Measurements from ENCODE around the gene IYD. TPM values are rescaled to one million over a fixed set of nuclear protein-coding genes. Genes with fewer than 3 reads are reported as not detected.
A peak's percentile ranks its signal among the peaks of the same experiment; 100 is the strongest.

IYD gene
- total and polyA plus RNA-seq, 8 donors, result 0.09 to 0.75 (median 0.16) TPM; not detected in 1

GRCh38 chr6:150377211-150377781 is 8.5 kb downstream of the IYD start:
- 42 to 58% methylated on average over 4 of the region's 4 CpGs for WGBS, 2 donors
- H3K27ac ChIP-seq, result no peak overlapping the region
- H3K4me1 ChIP-seq, result no peaks in the 10 kb centered on the region
- TF ChIP-seq, protein P1, sequence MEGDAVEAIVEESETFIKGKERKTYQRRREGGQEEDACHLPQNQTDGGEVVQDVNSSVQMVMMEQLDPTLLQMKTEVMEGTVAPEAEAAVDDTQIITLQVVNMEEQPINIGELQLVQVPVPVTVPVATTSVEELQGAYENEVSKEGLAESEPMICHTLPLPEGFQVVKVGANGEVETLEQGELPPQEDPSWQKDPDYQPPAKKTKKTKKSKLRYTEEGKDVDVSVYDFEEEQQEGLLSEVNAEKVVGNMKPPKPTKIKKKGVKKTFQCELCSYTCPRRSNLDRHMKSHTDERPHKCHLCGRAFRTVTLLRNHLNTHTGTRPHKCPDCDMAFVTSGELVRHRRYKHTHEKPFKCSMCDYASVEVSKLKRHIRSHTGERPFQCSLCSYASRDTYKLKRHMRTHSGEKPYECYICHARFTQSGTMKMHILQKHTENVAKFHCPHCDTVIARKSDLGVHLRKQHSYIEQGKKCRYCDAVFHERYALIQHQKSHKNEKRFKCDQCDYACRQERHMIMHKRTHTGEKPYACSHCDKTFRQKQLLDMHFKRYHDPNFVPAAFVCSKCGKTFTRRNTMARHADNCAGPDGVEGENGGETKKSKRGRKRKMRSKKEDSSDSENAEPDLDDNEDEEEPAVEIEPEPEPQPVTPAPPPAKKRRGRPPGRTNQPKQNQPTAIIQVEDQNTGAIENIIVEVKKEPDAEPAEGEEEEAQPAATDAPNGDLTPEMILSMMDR (IDR thresholded peaks at IDR 0.05), result no peak
- FAIRE-seq (no peak), ATAC-seq (peak in 3 of 4 donors; percentile 63 to 79 (median 74)), DNase-seq (peak in 1 of 6 donors; percentile 27)
- H3K27me3 ChIP-seq, result no peaks in the 10 kb centered on the region
- intact Hi-C loops (cut with DNase I), result no loop called here
- H3K4me3 ChIP-seq, result no peak overlapping the region
- no peaks in the 10 kb centered on the region for H3K9me3 ChIP-seq
- no peaks in the 10 kb centered on the region for H3K36me3 ChIP-seq

- TF ChIP-seq, protein P1 (IDR thresholded peaks at IDR 0.05), result no peak
- intact Hi-C loops (cut with DNase I), result no loop called here
- no peaks in the 10 kb centered on the region for H3K4me1 ChIP-seq
- 95 to 98% methylated on average over 1 of the region's 1 CpG for WGBS, 2 donors
- FAIRE-seq (no peak), ATAC-seq (no peak), DNase-seq (no peak)
- no peaks in the 10 kb centered on the region for H3K27me3 ChIP-seq
- H3K9me3 ChIP-seq, result no peaks in the 10 kb centered on the region
- no peak overlapping the region for H3K4me3 ChIP-seq
- no peaks in the 10 kb centered on the region for H3K36me3 ChIP-seq
- H3K27ac ChIP-seq, result no peak overlapping the region
Observed at GRCh38 chr6:150380256-150380655, 11.4 kb downstream of the IYD start.

DNA sequence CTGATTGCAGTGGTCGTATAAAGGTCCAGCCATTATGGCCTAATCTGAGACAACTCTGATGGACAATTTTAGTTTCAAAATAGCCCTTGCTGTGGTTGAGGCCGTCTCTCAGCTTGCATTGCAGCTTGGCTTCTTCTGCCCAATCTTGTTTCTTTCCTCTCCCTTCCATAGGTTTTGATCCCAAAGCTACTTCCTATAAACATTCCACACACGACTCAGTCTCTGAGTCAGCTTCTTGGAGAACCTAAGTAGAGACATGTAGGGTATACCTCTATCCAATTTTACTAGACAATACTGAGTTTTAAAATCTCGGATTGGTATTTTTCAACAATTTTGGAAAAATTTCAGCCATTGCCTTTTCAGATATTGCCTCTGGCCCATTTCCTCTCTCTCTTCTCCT is 13.4 kb downstream of the IYD start:
- H3K27ac ChIP-seq, result no peak overlapping the region
- TF ChIP-seq, protein P1 (IDR thresholded peaks at IDR 0.05), result no peak
- H3K4me1 ChIP-seq, result no peaks in the 10 kb centered on the region
- ATAC-seq (no peak), DNase-seq (no peak), FAIRE-seq (no peak)
- H3K4me3 ChIP-seq, result no peak overlapping the region
- WGBS, 2 donors, result 77 to 81% methylated on average over 4 of the region's 4 CpGs
- H3K36me3 ChIP-seq, result no peaks in the 10 kb centered on the region
- H3K9me3 ChIP-seq, result no peaks in the 10 kb centered on the region
- H3K27me3 ChIP-seq, result no peaks in the 10 kb centered on the region
- intact Hi-C loops (cut with DNase I), result no loop called here

DNA sequence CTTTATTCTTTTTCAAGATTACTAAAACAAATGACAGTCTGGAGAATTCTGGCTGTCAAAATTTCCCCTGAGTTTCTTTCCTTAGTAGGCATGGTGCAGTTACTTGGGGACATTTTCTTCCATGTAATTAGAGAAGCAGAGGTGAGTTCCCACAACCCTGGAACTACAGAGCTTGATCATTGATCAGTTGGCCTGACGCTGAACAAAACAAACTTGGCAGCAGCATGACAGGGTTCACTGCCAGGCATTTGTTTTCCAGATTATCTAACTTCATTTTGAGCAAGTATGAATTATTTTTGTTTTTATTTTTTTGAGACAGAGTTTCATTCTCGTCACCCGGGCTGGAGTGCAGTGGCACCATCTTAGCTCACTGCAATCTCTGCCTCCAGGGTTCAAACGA is 22.6 kb downstream of the IYD start:
- no peaks in the 10 kb centered on the region for H3K9me3 ChIP-seq
- H3K4me1 ChIP-seq, result peaks cover 0 to 3% (median 0%) of the 10 kb centered on the region in 3 donors
- TF ChIP-seq, protein P1 (IDR thresholded peaks at IDR 0.05), result no peak
- 58 to 61% methylated on average over 4 of the region's 4 CpGs for WGBS, 2 donors
- H3K27me3 ChIP-seq, result no peaks in the 10 kb centered on the region
- FAIRE-seq, result no peak
- no peaks in the 10 kb centered on the region for H3K36me3 ChIP-seq
- peak in 3 of 4 donors; percentile 22 to 42 (median 35) for ATAC-seq
- no peak overlapping the region for H3K27ac ChIP-seq
- no peak overlapping the region for H3K4me3 ChIP-seq
- no peak for DNase-seq
- intact Hi-C loops (cut with DNase I), result no loop called here

- DNase-seq (no peak), FAIRE-seq (no peak), ATAC-seq (no peak)
- intact Hi-C loops (cut with DNase I), result no loop called here
- Histone ChIP-seq H3K9me3 (no peaks in the 10 kb centered on the region), H3K4me3 (no peak overlapping the region), H3K4me1 (peaks cover 0 to 3% (median 0%) of the 10 kb centered on the region in 3 donors), H3K27me3 (no peaks in the 10 kb centered on the region), H3K27ac (no peak overlapping the region), H3K36me3 (no peaks in the 10 kb centered on the region)
- WGBS, 2 donors, result 76 to 78% methylated on average over 3 of the region's 3 CpGs
- TF ChIP-seq, protein P1 (IDR thresholded peaks at IDR 0.05), result no peak
Observed at GRCh38 chr6:150391890-150392289, 23.1 kb downstream of the IYD start.
